Suprapubic skin (tissue), 3 donors: ENCODE measurements around the gene CCNE1.

ENCODE experiments used
- CTCF ChIP-seq, 2 donors: fragments of 200-600 bp in 1 of 2; fragments of 450-650 bp in 1 of 2; sonication (generic) in 1 of 2; IDR thresholded peaks; one replicate each; pipeline ENCODE4 v1.5.1; 2016 to 2019; ENCODE audit warnings: antibody characterized with exemption in 2 of 2, mild to moderate bottlenecking in 1 of 2, moderate library complexity in 1 of 2
- POLR2A ChIP-seq, 2 donors: fragments of 450-650 bp; IDR thresholded peaks; one replicate each; pipeline ENCODE4 v1.6.1; 2017; ENCODE audit warnings: antibody characterized with exemption in 2 of 2, mild to moderate bottlenecking in 2 of 2, moderate library complexity in 2 of 2

DNA sequence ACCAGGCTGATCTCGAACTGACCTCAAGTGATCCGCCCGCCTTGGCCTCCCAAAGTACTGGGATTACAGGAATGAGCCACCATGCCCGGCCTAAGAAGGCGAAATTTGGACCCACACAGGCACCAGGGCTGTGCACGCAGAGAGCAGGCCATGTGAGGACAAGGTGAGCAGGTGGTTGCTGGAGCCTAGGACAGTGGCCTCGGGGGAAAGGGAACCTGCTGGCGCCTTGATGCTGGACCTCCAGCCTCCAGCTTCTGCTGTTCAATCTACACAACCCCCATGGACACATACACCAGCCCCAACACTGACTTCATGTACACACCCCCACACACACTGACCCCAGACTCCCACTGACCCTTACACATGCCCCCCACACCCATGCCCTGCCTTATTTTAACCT lies 41.8 kb upstream of the CCNE1 start:
- TF ChIP-seq CTCF (IDR thresholded peaks at IDR 0.05), result no peak
- no peak for TF ChIP-seq POLR2A (IDR thresholded peaks at IDR 0.05)
